NK-92 treated with Interleukin-12 subunit alpha and Interleukin-12 subunit beta, amount 100 ng/mL, for 24 hours (cell line): ENCODE results near the gene GALNT2.

Experiments
- DNase-seq: peaks from one replicate; lab custom pipeline; 2025; lab: John Stamatoyannopoulos, UW

Gene GALNT2

GRCh38 chr1:230130172-230130944, 63.3 kb downstream of the GALNT2 start:
- no peak for DNase-seq

GRCh38 chr1:230131457-230131856, 64.4 kb downstream of the GALNT2 start:
- no peak for DNase-seq

- DNase-seq, result no peak
Observed at GRCh38 chr1:230132758-230133157, 65.7 kb downstream of the GALNT2 start.

GRCh38 chr1:230135726-230136125, 68.7 kb downstream of the GALNT2 start:
- no peak for DNase-seq

- no peak for DNase-seq
Observed at GRCh38 chr1:230136453-230137336, 69.7 kb downstream of the GALNT2 start.

GRCh38 chr1:230137337-230137815, 70.3 kb downstream of the GALNT2 start:
- DNase-seq, result no peak

- no peak for DNase-seq
Observed at GRCh38 chr1:230138561-230139239, 71.7 kb downstream of the GALNT2 start.

GRCh38 chr1:230139315-230139714, 72.3 kb downstream of the GALNT2 start:
- DNase-seq, result no peak

GRCh38 chr1:230139741-230140140, 72.7 kb downstream of the GALNT2 start:
- no peak for DNase-seq

- DNase-seq, result no peak
Observed at GRCh38 chr1:230140221-230141020, 73.4 kb downstream of the GALNT2 start.

- no peak for DNase-seq
Observed at GRCh38 chr1:230141021-230141648, 74.1 kb downstream of the GALNT2 start.

- no peak for DNase-seq
Observed at GRCh38 chr1:230141797-230142607, 75.0 kb downstream of the GALNT2 start.

GRCh38 chr1:230142608-230143210, 75.7 kb downstream of the GALNT2 start:
- DNase-seq, result no peak

GRCh38 chr1:230143534-230143933, 76.5 kb downstream of the GALNT2 start:
- DNase-seq, result no peak

- no peak for DNase-seq
Observed at GRCh38 chr1:230144010-230144614, 77.1 kb downstream of the GALNT2 start.

GRCh38 chr1:230144758-230145504, 77.9 kb downstream of the GALNT2 start:
- no peak for DNase-seq

GRCh38 chr1:230145505-230145899, 78.5 kb downstream of the GALNT2 start:
- DNase-seq, result no peak

- DNase-seq, result no peak
Observed at GRCh38 chr1:230145953-230146476, 79.0 kb downstream of the GALNT2 start.
